ENCODE data around the gene SLC45A3. TPM values are rescaled to one million over a fixed set of nuclear protein-coding genes. Genes with fewer than 3 reads are reported as not detected.

The SLC45A3 gene
- total and polyA plus RNA-seq, 2 donors (not counting 3 experiments of a cell fraction or from before 2014, with no cell fraction given), result 15.1 to 15.6 TPM

DNA sequence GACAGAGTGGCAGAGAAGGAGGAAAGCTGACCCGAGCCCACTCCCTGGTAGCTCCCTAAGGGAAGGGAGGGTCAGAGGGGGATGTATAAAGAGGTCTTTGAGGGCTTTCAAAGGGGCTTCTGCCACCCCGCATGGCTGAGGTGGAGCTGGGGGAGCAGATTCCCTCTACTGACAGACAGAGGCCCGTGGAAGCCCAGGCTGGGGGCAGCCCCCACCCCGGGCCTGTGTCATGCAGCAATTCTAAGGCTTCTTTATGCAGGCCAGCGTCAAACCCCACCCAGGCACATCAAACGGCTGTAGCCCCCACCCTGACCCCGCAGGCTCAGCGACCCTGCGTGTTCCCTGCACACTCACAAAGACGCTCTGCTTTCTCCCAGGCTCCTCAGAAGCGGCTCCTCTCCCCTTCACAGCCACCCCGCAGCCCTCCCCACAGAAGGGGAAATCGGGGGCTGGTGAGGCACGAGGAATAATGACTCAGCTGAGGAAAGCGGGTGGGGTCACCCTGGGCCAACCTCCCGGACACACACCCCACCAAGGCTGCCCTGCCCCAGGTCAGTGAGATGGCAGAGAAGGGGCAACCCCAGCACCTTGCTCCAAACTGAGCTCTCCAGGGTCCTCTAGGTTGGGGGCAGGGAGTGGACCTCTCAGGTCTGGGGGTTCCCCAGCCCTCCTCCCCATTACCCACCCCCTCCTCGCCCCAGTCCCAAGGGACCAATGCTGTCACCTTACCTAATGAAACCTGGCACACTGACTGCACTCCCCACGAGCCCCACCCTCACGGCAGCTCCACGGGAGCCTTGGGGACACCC is 10.8 kb downstream of the SLC45A3 start:
- Histone ChIP-seq H3K27ac (ENCODE audit: insufficient read depth, low read depth, low read length) (no peak overlapping the region), H2AFZ (ENCODE audit: low read depth, low read length) (no peak overlapping the region), H3K36me3 (ENCODE audit: control insufficient read depth in 2 of 2, extremely low read depth in 1 of 2, insufficient read depth in 2 of 2, low read length in 2 of 2) (no peaks in the 10 kb centered on the region), H4K20me1 (replicated peaks; ENCODE audit: control insufficient read depth, extremely low read depth, insufficient read depth, low read length) (no peaks in the 10 kb centered on the region), H3K4me1 (ENCODE audit: control insufficient read depth, extremely low read depth, insufficient read depth, low read length) (peaks cover 29% of the 10 kb centered on the region), H3K9me1 (replicated peaks; ENCODE audit: control insufficient read depth, extremely low read depth, insufficient read depth, low read length) (no peaks in the 10 kb centered on the region), H3K79me2 (ENCODE audit: control insufficient read depth, insufficient read depth, low read length) (peaks cover 6% of the 10 kb centered on the region), H3K4me2 (ENCODE audit: insufficient read depth, low read length) (no peak overlapping the region), H3K27me3 (ENCODE audit: control insufficient read depth in 2 of 2, insufficient read depth in 2 of 2, low read length in 2 of 2) (no peaks in the 10 kb centered on the region), H3K9me3 (replicated peaks; ENCODE audit: control insufficient read depth, insufficient read depth, low read length) (no peaks in the 10 kb centered on the region), H3K9ac (replicated peaks; ENCODE audit: extremely low read depth, insufficient read depth, low read length) (no peak overlapping the region), H3K4me3 (replicated peaks in 1 of 3; ENCODE audit: insufficient read depth in 1 of 3, low read depth in 1 of 3, low read length in 3 of 3) (no peak overlapping the region)
- ChIA-PET POLR2A (no interaction called here), CTCF (interaction anchor here (1.0 to 17.5 kb wide), 7 partner anchors 8 to 308 kb away, joined by 3 to 908 read pairs (median 4); no protein-coding TSS in a partner anchor)
- DNase-seq (ENCODE audit: low read depth, low spot score), result peak; percentile 31
- peak; percentile 26 for FAIRE-seq
- intact Hi-C loops (cut with micrococcal nuclease) (no loop called here), dilution Hi-C loops (cut with MboI; ENCODE audit: extremely low pct_ligation_motif_present, low sequenced_read_pairs) (no loop called here)
- BruUV-seq (replicated peaks), result no TSS peak
- TF ChIP-seq, protein P1, sequence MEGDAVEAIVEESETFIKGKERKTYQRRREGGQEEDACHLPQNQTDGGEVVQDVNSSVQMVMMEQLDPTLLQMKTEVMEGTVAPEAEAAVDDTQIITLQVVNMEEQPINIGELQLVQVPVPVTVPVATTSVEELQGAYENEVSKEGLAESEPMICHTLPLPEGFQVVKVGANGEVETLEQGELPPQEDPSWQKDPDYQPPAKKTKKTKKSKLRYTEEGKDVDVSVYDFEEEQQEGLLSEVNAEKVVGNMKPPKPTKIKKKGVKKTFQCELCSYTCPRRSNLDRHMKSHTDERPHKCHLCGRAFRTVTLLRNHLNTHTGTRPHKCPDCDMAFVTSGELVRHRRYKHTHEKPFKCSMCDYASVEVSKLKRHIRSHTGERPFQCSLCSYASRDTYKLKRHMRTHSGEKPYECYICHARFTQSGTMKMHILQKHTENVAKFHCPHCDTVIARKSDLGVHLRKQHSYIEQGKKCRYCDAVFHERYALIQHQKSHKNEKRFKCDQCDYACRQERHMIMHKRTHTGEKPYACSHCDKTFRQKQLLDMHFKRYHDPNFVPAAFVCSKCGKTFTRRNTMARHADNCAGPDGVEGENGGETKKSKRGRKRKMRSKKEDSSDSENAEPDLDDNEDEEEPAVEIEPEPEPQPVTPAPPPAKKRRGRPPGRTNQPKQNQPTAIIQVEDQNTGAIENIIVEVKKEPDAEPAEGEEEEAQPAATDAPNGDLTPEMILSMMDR (IDR thresholded peaks at IDR 0.05; ENCODE audit: extremely low read depth in 1 of 2, insufficient read depth in 1 of 2, low read depth in 1 of 2, low read length in 2 of 2), result no peak
- TF ChIP-seq FOS (IDR thresholded peaks at IDR 0.05; ENCODE audit: borderline replicate concordance, insufficient read depth, low read length) (peak; percentile 35), MYC (IDR thresholded peaks at IDR 0.05; ENCODE audit: low read depth, low read length) (no peak)

DNA sequence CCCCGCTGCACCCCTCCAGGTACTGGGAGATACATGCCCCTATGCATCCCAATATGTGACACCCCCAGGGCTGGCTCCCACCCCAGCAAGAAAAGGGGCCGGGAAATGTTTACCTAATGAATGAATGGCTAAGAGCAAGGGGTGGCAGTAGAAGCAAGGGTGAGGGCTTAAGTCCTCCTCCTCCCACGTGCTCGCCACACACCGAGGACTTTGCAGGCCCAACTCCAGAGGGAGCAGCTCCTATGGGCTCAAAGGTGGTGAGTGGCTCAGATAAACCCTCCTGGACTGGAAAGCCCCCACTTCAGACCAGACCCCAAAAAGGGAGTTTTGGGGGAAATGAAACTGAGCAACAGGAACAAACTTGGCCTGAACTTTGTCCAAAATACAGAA is 11.4 kb downstream of the SLC45A3 start:
- no peak for DNase-seq (ENCODE audit: low read depth, low spot score)
- Histone ChIP-seq H2AFZ (ENCODE audit: low read depth, low read length) (no peak overlapping the region), H3K9ac (replicated peaks; ENCODE audit: extremely low read depth, insufficient read depth, low read length) (no peak overlapping the region), H3K4me2 (ENCODE audit: insufficient read depth, low read length) (no peak overlapping the region), H3K27me3 (ENCODE audit: control insufficient read depth in 2 of 2, insufficient read depth in 2 of 2, low read length in 2 of 2) (no peaks in the 10 kb centered on the region), H3K27ac (ENCODE audit: insufficient read depth, low read depth, low read length) (no peak overlapping the region), H3K79me2 (ENCODE audit: control insufficient read depth, insufficient read depth, low read length) (peaks cover 6% of the 10 kb centered on the region), H3K9me1 (replicated peaks; ENCODE audit: control insufficient read depth, extremely low read depth, insufficient read depth, low read length) (no peaks in the 10 kb centered on the region), H3K4me1 (ENCODE audit: control insufficient read depth, extremely low read depth, insufficient read depth, low read length) (peaks cover 35% of the 10 kb centered on the region), H3K36me3 (ENCODE audit: control insufficient read depth in 2 of 2, extremely low read depth in 1 of 2, insufficient read depth in 2 of 2, low read length in 2 of 2) (no peaks in the 10 kb centered on the region), H3K9me3 (replicated peaks; ENCODE audit: control insufficient read depth, insufficient read depth, low read length) (no peaks in the 10 kb centered on the region), H4K20me1 (replicated peaks; ENCODE audit: control insufficient read depth, extremely low read depth, insufficient read depth, low read length) (no peaks in the 10 kb centered on the region), H3K4me3 (replicated peaks in 1 of 3; ENCODE audit: insufficient read depth in 1 of 3, low read depth in 1 of 3, low read length in 3 of 3) (no peak overlapping the region)
- POLR2A ChIA-PET, result no interaction called here
- no peak for TF ChIP-seq EZH2 (IDR thresholded peaks at IDR 0.05; ENCODE audit: borderline replicate concordance, low read depth, low read length, severe bottlenecking)
- TF ChIP-seq, protein P1 (IDR thresholded peaks at IDR 0.05; ENCODE audit: extremely low read depth in 1 of 2, insufficient read depth in 1 of 2, low read depth in 1 of 2, low read length in 2 of 2), result no peak
- TF ChIP-seq JUN (IDR thresholded peaks at IDR 0.05; ENCODE audit: borderline replicate concordance, insufficient read depth, insufficient read length, low read depth), result no peak
- no peak for TF ChIP-seq FOS (IDR thresholded peaks at IDR 0.05; ENCODE audit: borderline replicate concordance, insufficient read depth, low read length)
- TF ChIP-seq POLR2A (IDR thresholded peaks at IDR 0.05; ENCODE audit: low read depth, low read length), result no peak
- TF ChIP-seq, protein P2, sequence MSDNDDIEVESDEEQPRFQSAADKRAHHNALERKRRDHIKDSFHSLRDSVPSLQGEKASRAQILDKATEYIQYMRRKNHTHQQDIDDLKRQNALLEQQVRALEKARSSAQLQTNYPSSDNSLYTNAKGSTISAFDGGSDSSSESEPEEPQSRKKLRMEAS (IDR thresholded peaks at IDR 0.05; ENCODE audit: insufficient read depth, insufficient read length), result no peak
- no peak for TF ChIP-seq MYC (IDR thresholded peaks at IDR 0.05; ENCODE audit: low read depth, low read length)
- no peak for TF ChIP-seq POLR2AphosphoS5 (IDR thresholded peaks at IDR 0.05; ENCODE audit: insufficient read depth, low read depth, low read length)
- TF ChIP-seq GATA2 (IDR thresholded peaks at IDR 0.05; ENCODE audit: insufficient read depth, insufficient read length, low read depth, low read length), result no peak
- no peak for FAIRE-seq
- dilution Hi-C loops (cut with MboI; ENCODE audit: extremely low pct_ligation_motif_present, low sequenced_read_pairs) (no loop called here), intact Hi-C loops (cut with micrococcal nuclease) (no loop called here)
- BruUV-seq (replicated peaks), result no TSS peak
- CTCF ChIA-PET, result interaction anchor here (1.0 to 17.5 kb wide), 7 partner anchors 8 to 308 kb away, joined by 3 to 908 read pairs (median 4); no protein-coding TSS in a partner anchor

Data from endothelial cell of umbilical vein (primary cell).